SK-N-SH treated with all-trans-retinoic acid at 6 μM for 48 hours (cell line): ENCODE data around the gene NANOGP8.

ENCODE experiments used
- ATAC-seq: fragments of 200-7000 bp; cut with Tn5 transposase; 3 replicates; pipeline ENCODE4 v1.9.1; 2020; ENCODE audit warnings: mild to moderate bottlenecking, moderate library complexity
- BACH2 ChIP-seq: fragments of 250-450 bp; sonication (Bioruptor Pico); IDR thresholded peaks from 2 replicates; pipeline ENCODE4 v1.9.0; 2021; ENCODE audit warnings: mild to moderate bottlenecking, borderline replicate concordance
- CREB5 ChIP-seq: fragments of 250-450 bp; sonication (Bioruptor Pico); IDR thresholded peaks from 2 replicates; pipeline ENCODE4 v1.5.1; 2020; ENCODE audit warnings: low read depth, mild to moderate bottlenecking, moderate library complexity
- CSDC2 ChIP-seq: fragments of 250-450 bp; sonication (Bioruptor Pico); IDR thresholded peaks from 2 replicates; pipeline ENCODE4 v1.5.0; 2020; ENCODE audit warnings: mild to moderate bottlenecking, moderate library complexity
- CSRNP3 ChIP-seq: fragments of 250-450 bp; sonication (Bioruptor Pico); IDR thresholded peaks from 2 replicates; pipeline ENCODE4 v1.5.1; 2021; ENCODE audit warnings: mild to moderate bottlenecking, moderate library complexity
- ISL1 ChIP-seq: fragments of 250-450 bp; sonication (Bioruptor Pico); IDR thresholded peaks from 2 replicates; pipeline ENCODE4 v2.1.2; 2022; ENCODE audit warnings: mild to moderate bottlenecking, moderate library complexity
- OSR1 ChIP-seq: fragments of 250-450 bp; sonication (Bioruptor Pico); IDR thresholded peaks from 2 replicates; pipeline ENCODE4 v1.8.0; 2022; ENCODE audit warnings: moderate library complexity, mild to moderate bottlenecking, inconsistent platforms
- PATZ1 ChIP-seq: fragments of 250-450 bp; sonication (Bioruptor Pico); IDR thresholded peaks from 2 replicates; pipeline ENCODE4 v1.8.0; 2020; ENCODE audit warnings: mild to moderate bottlenecking, moderate library complexity, borderline replicate concordance
- PPARA ChIP-seq: fragments of 250-450 bp; sonication (Bioruptor Pico); IDR thresholded peaks from 2 replicates; pipeline ENCODE4 v1.5.0; 2020; ENCODE audit warnings: mild to moderate bottlenecking, borderline replicate concordance
- RARB ChIP-seq: fragments of 250-450 bp; sonication (Bioruptor Pico); IDR thresholded peaks from 2 replicates; pipeline ENCODE4 v1.8.0; 2021; ENCODE audit warnings: mild to moderate bottlenecking, moderate library complexity
- SNAI2 ChIP-seq: fragments of 250-450 bp; sonication (Bioruptor Pico); IDR thresholded peaks from 2 replicates; pipeline ENCODE4 v1.5.0; 2020; ENCODE audit warnings: mild to moderate bottlenecking, moderate library complexity
- TCF4 ChIP-seq: fragments of 250-450 bp; sonication (Bioruptor Pico); IDR thresholded peaks from 2 replicates; pipeline ENCODE4 v1.8.0; 2021; ENCODE audit warnings: mild to moderate bottlenecking, moderate library complexity, borderline replicate concordance
- TOX ChIP-seq: fragments of 250-450 bp; sonication (Bioruptor Pico); IDR thresholded peaks from 2 replicates; pipeline ENCODE4 v1.8.0; 2021; ENCODE audit warnings: mild to moderate bottlenecking, moderate library complexity, borderline replicate concordance
- TSHZ2 ChIP-seq: fragments of 250-450 bp; sonication (Bioruptor Pico); IDR thresholded peaks from 2 replicates; pipeline ENCODE4 v1.5.0; 2020; ENCODE audit warnings: mild to moderate bottlenecking, moderate library complexity
- ZC3H10 ChIP-seq: fragments of 250-450 bp; sonication (Bioruptor Pico); IDR thresholded peaks from 2 replicates; pipeline ENCODE4 v1.5.1; 2021; ENCODE audit warnings: mild to moderate bottlenecking, moderate library complexity
- ZFP3 ChIP-seq: fragments of 250-450 bp; sonication (Bioruptor Pico); IDR thresholded peaks from 2 replicates; pipeline ENCODE4 v1.5.0; 2020; ENCODE audit warnings: mild to moderate bottlenecking, moderate library complexity
- ZNF565 ChIP-seq: fragments of 450-650 bp; formaldehyde crosslinking; conservative IDR thresholded peaks from 2 replicates; pipeline ENCODE4 v1.5.0; 2020; ENCODE audit warnings: low read depth, mild to moderate bottlenecking, moderate library complexity
- ZNF70 ChIP-seq: fragments of 450-650 bp; formaldehyde crosslinking; IDR thresholded peaks from 2 replicates; pipeline ENCODE4 v1.5.0; 2020; ENCODE audit warnings: mild to moderate bottlenecking, moderate library complexity
- ZNF8 ChIP-seq: fragments of 450-650 bp; formaldehyde crosslinking; IDR thresholded peaks from 2 replicates; pipeline ENCODE4 v1.5.0; 2020; ENCODE audit warnings: mild to moderate bottlenecking, moderate library complexity

The NANOGP8 gene

GRCh38 chr15:35111861-35112260 is 26.8 kb upstream of the NANOGP8 start:
- no peak for TF ChIP-seq PPARA (CRISPR knock-in tag)
- TF ChIP-seq TSHZ2 (CRISPR knock-in tag), result no peak
- no peak for TF ChIP-seq ZNF8
- TF ChIP-seq, all 23 proteins: peak for 0
- no peak for ATAC-seq

GRCh38 chr15:35108453-35108852 is 23.4 kb upstream of the NANOGP8 start:
- TF ChIP-seq TCF4 (CRISPR knock-in tag) (no peak), ISL1 (CRISPR knock-in tag) (no peak), TOX (CRISPR knock-in tag) (no peak), PATZ1 (CRISPR knock-in tag) (no peak), PPARA (CRISPR knock-in tag) (no peak), ZC3H10 (CRISPR knock-in tag) (no peak), TSHZ2 (CRISPR knock-in tag) (no peak), ZFP3 (CRISPR knock-in tag) (no peak), BACH2 (CRISPR knock-in tag) (no peak), OSR1 (CRISPR knock-in tag) (no peak), SNAI2 (CRISPR knock-in tag) (no peak), CREB5 (CRISPR knock-in tag) (no peak), CSDC2 (CRISPR knock-in tag) (no peak), RARB (CRISPR knock-in tag) (no peak), ZNF8 (no peak), CSRNP3 (CRISPR knock-in tag) (no peak)
- no peak for ATAC-seq

- ATAC-seq, result no peak
- no peak for TF ChIP-seq TOX (CRISPR knock-in tag)
- TF ChIP-seq TCF4 (CRISPR knock-in tag), result no peak
- TF ChIP-seq ZNF70 (CRISPR knock-in tag), result no peak
- no peak for TF ChIP-seq ZNF8
- TF ChIP-seq SNAI2 (CRISPR knock-in tag), result no peak
- TF ChIP-seq ZFP3 (CRISPR knock-in tag), result no peak
Observed at GRCh38 chr15:35107561-35107960, 22.5 kb upstream of the NANOGP8 start.

GRCh38 chr15:35107122-35107521 is 22.0 kb upstream of the NANOGP8 start:
- ATAC-seq, result no peak
- TF ChIP-seq CREB5 (CRISPR knock-in tag), result no peak
- no peak for TF ChIP-seq ZNF70 (CRISPR knock-in tag)
- TF ChIP-seq PPARA (CRISPR knock-in tag), result no peak
- TF ChIP-seq BACH2 (CRISPR knock-in tag), result no peak
- TF ChIP-seq ZNF565, result no peak
- TF ChIP-seq PATZ1 (CRISPR knock-in tag), result no peak
- no peak for TF ChIP-seq TOX (CRISPR knock-in tag)
- no peak for TF ChIP-seq ZNF8
- TF ChIP-seq TCF4 (CRISPR knock-in tag), result no peak
